Putamen (tissue), 1 donor: Measurements from ENCODE around the gene RNF222.
A peak's percentile ranks its signal among the peaks of the same experiment; 100 is the strongest.
"Not testable (repeated sequence)": the region's sequence is repeated elsewhere in the genome, so short reads cannot be mapped to it uniquely, and the experiment has no call there.

Experiments used
- DNase-seq: peaks from one replicate; pipeline ENCODE4 v3.0.0-alpha.2; 2016; ENCODE audit warnings: low spot score

The RNF222 gene

DNA sequence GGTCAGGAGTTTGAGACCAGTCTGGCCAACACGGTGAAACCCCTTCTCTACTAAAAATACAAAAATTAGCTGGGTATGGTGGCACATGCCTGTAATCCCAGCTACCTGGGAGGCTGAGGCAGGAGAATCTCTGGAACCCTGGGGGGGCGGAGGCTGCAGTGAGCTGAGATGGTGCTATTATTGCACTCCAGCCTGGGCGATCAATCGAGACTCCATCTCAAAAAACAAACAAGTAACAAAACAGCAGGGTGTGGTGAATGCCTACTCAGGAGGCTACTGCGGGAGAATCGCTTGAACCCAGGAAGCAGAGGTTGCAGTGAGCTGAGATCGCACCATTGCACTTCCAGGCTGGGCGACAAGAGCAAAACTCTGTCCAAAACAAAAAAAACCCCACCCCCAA lies 19.5 kb downstream of the RNF222 start:
- DNase-seq = not testable (repeated sequence)

GRCh38 chr17:8377422-8377821 lies 20.2 kb downstream of the RNF222 start:
- DNase-seq = no peak

DNA sequence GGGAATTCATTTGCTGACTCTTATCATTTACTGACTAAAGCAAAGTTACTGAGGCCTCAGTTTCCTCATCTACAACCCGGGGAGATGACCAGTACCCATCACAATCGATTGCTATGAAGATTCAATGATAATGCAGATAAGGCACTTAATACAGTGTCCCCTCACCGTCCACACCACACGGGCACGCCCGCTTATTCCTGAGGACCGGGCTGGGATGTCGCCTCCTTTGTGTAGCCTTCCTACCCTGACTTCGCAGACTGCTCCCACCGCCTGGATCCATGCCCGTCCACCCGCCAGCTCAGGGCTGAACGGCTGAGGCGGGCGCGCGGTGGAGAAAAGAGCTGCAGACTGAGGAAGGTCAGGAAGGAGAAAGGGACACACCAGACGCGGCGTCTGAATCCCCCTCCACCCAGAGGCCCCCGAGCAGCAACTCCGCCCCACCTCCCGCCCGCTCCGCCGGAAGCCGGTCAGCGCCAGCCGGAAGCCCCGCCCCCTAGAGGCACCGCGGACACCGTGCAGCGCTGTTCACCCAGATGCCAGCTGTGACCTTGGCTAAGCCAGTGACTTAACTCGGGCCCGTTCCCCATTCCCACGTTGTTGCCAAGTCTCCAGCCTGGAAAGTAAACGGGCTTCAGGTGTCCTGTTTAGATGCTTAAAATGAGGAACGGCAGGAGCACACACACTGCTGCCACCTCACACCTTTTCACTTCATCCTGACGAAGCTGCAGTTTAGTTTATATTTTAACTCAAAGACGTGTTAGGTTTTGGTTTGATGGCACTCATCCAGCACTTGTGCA lies 21.2 kb downstream of the RNF222 start, which contains the start of gene KRABD2:
Gene KRABD2 (minus strand): TSS at position 434 of the 797 bp plus-strand sequence.
- DNase-seq = peak; percentile 89

- DNase-seq = no peak
Measured at GRCh38 chr17:8375738-8376259, 21.8 kb downstream of the RNF222 start.

- not testable (repeated sequence) for DNase-seq
Measured at GRCh38 chr17:8373856-8374255, 23.8 kb downstream of the RNF222 start.

GRCh38 chr17:8372422-8372821 lies 25.2 kb downstream of the RNF222 start:
- no peak for DNase-seq

GRCh38 chr17:8371786-8372185 lies 25.8 kb downstream of the RNF222 start:
- DNase-seq = no peak

GRCh38 chr17:8369944-8370343 lies 27.7 kb downstream of the RNF222 start:
- no peak for DNase-seq

DNA sequence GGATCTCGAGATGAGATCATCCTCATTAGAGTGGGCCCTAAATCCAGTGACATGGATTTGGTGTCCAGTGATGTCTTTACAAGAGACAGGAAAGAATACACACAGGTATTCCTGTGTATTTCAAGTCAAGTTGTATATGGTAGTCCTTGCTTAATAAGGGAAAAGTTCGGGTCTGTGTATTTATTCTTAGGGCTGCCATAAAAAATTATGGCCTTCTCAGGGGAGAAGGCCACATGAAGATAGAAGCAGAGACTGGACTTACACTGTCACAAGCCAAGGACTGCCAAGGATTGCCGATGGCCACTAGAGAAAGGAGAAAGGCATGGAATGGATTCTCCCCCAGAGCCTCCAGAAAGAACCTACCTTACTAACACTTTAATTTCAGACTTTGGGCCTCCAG lies 29.4 kb downstream of the RNF222 start:
- no peak for DNase-seq

DNA sequence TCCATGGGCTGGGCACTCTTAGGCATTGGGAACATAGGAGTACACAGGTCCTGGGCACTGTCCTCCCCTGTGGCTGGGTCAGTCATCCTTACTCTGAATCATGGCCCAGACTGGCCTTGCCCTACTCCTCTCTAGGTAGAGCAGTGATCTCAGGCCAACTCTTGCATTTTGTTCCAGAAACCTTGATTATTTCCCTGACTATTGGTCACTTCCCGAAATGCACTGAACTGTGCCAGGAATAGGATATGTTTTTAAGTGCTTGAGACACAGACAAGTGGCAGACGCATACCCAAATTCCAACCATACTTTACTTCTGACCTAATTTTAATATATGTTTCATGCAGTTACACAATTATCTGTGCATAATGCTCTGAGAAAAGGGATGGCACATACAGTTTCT lies 31.4 kb downstream of the RNF222 start:
- DNase-seq = no peak

GRCh38 chr17:8365143-8365542 lies 32.5 kb downstream of the RNF222 start:
- DNase-seq = no peak

DNA sequence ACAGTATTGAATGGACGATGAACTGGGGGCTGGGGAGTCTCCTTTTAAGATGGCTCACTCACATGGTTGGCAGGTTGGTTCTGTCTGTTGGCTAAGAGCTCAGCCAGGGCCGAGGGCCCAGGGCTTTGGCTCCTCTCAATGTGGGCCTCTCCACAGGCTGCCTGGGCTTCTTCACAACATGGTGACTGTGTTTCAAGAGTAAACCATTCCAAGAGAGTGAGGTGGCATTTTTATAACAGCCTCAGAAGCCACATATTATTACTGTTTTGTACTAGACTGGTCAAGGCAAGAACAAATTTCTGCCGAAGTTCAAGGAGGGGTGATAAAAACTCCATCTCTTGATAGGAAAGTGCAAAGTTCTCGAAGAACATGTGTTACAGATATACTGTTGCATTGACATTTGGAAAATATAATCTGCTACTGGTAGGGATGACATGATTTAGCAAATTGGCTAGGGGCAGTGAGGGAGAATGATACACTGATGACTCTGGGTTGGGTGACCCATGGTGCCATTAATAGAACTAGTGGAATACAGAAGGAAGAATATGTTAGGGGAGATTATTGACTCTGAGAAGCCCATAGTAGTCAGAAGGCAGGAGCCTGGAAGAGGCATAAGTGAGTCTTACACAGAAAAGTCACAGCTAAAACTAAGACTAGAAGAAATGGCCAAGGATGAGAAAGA lies 34.8 kb downstream of the RNF222 start:
- DNase-seq = no peak

GRCh38 chr17:8360751-8361150 lies 36.9 kb downstream of the RNF222 start:
- no peak for DNase-seq

- DNase-seq = no peak
Measured at GRCh38 chr17:8360260-8360659, 37.4 kb downstream of the RNF222 start.

DNA sequence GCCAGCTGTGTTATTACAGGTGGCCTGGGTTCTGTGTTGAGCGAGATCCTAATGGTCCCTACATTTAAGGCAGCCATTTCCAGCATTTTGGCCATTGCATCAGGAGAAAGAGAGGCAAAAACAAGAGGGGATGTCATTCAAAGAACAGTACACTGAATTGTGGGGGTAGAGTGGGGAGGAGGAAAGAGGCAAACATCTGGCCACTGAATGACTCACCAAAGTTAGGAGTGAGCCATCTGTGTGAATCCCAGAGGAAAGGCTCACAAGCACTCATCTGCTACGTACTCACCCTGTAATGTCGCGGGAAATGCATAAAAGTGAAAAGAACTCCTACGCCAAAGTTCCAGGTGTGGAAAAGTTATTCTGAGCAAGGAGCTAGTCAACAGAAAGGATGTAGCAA lies 37.9 kb downstream of the RNF222 start:
- DNase-seq = peak; percentile 58

DNA sequence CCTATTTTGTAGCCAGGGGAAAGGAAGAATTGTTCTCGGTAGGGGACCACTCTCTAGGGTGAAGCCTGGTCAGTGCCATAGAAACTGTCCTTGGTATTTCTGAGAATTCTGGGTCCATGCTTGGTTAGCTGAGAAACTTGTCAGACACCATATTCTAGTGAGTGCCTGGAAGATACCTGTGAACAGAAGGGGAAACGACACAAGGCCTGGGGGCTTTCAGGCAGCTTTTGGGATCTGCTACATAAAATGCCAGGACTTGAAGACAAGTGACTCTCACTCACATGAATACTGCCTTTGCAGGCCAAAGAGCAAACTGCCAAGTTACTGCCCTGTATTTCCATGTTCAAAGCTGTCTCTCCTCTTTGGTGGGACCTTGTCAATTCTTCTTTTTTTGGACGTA lies 39.7 kb downstream of the RNF222 start:
- DNase-seq = no peak

DNA sequence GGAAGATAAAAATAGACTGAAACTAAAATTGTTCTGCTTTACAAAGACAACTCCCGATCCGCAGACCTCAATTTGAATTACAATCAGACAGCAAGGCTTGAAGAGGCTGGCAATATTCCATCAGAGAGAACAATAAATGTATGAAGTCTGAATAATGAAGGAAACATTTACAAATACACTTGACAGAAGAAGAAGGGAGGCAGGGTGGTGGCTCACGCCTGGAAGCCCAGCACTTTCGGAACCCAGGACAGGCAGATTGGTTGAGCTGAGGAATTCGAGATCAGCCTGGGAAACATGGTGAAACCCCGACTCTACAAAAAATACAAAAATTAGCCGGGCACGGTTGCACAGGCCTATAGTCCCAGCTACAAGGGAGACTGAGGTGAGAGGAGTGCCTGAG lies 43.4 kb downstream of the RNF222 start:
- no peak for DNase-seq

GRCh38 chr17:8353736-8354135 lies 43.9 kb downstream of the RNF222 start:
- DNase-seq = no peak

DNA sequence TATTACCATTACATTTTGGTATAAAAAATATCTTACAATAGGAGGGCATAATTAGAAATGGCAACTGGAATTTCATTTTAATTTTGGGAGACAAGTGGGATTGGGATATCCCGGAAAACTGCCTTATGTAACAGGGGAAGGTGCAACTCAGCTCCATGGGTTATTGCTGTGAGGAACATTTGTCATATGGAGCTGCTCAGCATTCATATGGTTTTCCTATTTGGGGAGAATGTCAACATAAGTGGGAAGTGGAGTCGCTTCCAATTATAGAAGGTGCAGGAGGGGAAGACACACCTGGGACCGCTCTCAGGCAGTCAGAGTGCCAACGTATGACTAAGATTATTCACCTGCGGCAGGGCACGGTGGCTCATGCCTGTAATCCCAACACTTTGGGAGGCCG lies 47.3 kb downstream of the RNF222 start:
- DNase-seq = no peak

DNA sequence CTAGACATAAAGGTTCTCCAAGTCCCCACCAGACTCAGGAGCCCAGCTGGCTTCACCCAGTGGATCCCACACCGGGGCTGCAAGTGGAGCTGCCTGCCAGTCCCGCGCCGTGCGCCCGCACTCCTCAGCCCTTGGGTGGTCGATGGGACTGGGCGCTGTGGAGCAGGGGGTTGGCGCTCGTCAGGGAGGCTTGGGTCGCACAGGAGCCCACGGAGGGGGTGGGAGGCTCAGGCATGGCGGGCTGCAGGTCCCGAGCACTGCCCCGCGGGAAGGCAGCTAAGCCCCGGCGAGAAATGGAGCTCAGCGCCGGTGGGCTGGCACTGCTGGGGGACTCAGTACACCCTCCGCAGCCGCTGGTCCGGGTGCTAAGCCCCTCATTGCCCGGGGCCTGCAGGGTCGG lies 50.6 kb downstream of the RNF222 start:
- DNase-seq = not testable (repeated sequence)

- DNase-seq = no peak
Measured at GRCh38 chr17:8345951-8346665, 51.5 kb downstream of the RNF222 start.

DNA sequence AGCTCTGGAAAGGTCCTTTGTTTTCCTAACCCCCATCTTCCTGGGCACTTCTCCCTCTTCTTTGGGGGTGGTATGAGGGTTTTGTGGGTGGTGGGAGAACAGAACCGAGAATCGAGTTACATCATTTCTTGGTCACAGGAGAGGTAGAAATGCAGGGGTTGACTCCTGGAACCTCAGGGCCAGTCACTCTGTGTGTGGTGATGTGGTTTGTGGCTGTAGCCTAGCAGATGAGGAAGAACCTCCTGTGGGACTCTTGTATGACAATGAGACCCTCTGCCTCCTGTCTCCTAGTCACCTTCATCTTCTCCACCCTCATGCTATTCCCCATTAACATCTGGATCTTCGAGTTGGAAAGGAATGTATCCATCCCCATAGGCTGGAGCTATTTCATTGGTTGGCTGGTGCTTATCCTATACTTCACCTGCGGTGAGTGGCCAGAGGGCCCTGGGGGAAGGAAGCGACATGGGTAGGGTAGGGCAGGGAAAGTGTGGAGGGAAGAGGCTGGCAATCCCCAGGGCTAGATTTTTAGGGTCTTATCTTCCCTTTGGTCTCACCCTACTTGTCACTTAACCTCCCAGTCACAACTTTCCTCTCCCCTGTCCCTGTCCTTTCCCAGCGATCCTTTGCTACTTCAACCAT lies 52.5 kb downstream of the RNF222 start:
- DNase-seq = no peak
